Natural killer cell treated with Interleukin-12 subunit alpha and Interleukin-12 subunit beta and Interleukin-15 and Interleukin-18, amount 100 ng/mL, for 72 hours (primary cell): ENCODE measurements around the gene PPP1R3C. TPM values are rescaled to one million over a fixed set of nuclear protein-coding genes. Genes with fewer than 3 reads are reported as not detected.

Experiments
- ATAC-seq, 2 donors: fragments of 150-1000 bp; cut with Tn5 transposase in 1 of 2; sonication (Bioruptor Pico), chemical (Tn5 transposase) in 1 of 2; 2 replicates each; pipeline ENCODE4 v1.10.0; 2021
- DNase-seq: peaks from one replicate; pipeline ENCODE4 v3.0.0; 2022; ENCODE audit warnings: low spot score
- H3K27ac Mint-ChIP-seq, 2 donors: 1 replicate in 1 of 2; 2 replicates in 1 of 2; pipeline ENCODE4 v1.8.0; 2022; ENCODE audit warnings: mixed read lengths in 2 of 2, mild to moderate bottlenecking in 1 of 2, moderate library complexity in 1 of 2
- H3K27me3 Mint-ChIP-seq, 2 donors: 1 replicate in 1 of 2; 2 replicates in 1 of 2; pipeline ENCODE4 v1.8.0; 2022; ENCODE audit warnings: mixed read lengths in 2 of 2
- H3K36me3 Mint-ChIP-seq: one replicate; pipeline ENCODE4 v1.8.0; 2022; ENCODE audit warnings: mixed read lengths
- H3K4me1 Mint-ChIP-seq, 2 donors: 1 replicate in 1 of 2; 2 replicates in 1 of 2; pipeline ENCODE4 v1.8.0; 2022; ENCODE audit warnings: low read depth in 2 of 2, mixed read lengths in 2 of 2, mild to moderate bottlenecking in 1 of 2
- H3K4me3 Mint-ChIP-seq: one replicate; pipeline ENCODE4 v1.8.0; 2022; ENCODE audit warnings: mixed read lengths
- H3K9me3 Mint-ChIP-seq: 2 replicates; pipeline ENCODE4 v1.8.0; 2022; ENCODE audit warnings: mixed read lengths
- total RNA-seq, 2 donors: library from RNA; stranded (reverse); gene quantifications; one replicate each; pipeline ENCODE4 v1.2.3, GENCODE V29; 2022

Gene PPP1R3C
- total RNA-seq, 2 donors from 2014 or later: not detected

DNA sequence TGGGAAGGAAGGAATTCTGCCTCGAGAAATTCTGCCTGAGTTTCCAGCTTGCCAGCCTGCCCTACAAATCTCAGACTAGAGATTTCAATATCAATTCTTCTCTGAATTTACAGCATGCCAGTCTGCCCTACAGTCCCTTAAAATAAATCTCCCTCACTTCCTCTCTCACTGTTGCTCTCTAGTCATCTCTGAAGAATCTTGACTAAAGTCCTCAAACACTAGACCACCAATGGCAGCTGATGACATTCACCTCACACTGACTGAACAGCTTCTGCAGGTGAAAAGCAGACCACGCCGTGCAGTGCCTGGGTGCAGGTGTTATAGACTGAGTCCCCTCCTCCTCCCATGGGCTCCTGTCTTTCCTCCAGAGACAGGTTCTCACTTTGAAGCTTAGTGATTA is 30.4 kb downstream of the PPP1R3C start:
- DNase-seq (no peak), ATAC-seq (no peak)
- Mint-ChIP-seq H3K4me1 (no peaks in the 10 kb centered on the region), H3K36me3 (no peaks in the 10 kb centered on the region), H3K4me3 (no peak overlapping the region), H3K9me3 (peaks cover 3% of the 10 kb centered on the region), H3K27ac (no peak overlapping the region), H3K27me3 (peaks cover 2 to 16% of the 10 kb centered on the region in 2 donors)

DNA sequence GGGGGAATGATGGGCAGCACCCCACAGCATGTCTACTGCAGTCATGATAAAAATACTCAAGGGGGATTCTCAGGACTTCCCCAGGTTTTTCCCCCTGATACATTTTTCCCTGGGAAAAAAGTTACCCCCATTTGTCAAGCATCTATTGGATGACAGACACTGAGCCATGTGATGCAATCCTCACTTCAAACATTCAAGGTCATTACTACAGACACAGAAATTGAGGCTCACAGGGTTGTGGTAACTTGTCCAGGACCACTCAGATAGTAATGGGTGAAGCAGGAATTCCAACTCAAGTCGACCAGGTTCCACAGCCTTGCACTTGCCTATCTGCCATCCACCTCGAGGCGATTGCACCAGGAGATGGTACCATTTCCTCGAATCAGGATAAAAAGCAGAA is 31.7 kb downstream of the PPP1R3C start:
- H3K9me3 Mint-ChIP-seq: peaks cover under 1% of the 10 kb centered on the region
- no peak overlapping the region for H3K27ac Mint-ChIP-seq
- H3K4me1 Mint-ChIP-seq: no peaks in the 10 kb centered on the region
- no peaks in the 10 kb centered on the region for H3K36me3 Mint-ChIP-seq
- DNase-seq (no peak), ATAC-seq (no peak)
- H3K27me3 Mint-ChIP-seq: peaks cover 2 to 26% of the 10 kb centered on the region in 2 donors
- no peak overlapping the region for H3K4me3 Mint-ChIP-seq

DNA sequence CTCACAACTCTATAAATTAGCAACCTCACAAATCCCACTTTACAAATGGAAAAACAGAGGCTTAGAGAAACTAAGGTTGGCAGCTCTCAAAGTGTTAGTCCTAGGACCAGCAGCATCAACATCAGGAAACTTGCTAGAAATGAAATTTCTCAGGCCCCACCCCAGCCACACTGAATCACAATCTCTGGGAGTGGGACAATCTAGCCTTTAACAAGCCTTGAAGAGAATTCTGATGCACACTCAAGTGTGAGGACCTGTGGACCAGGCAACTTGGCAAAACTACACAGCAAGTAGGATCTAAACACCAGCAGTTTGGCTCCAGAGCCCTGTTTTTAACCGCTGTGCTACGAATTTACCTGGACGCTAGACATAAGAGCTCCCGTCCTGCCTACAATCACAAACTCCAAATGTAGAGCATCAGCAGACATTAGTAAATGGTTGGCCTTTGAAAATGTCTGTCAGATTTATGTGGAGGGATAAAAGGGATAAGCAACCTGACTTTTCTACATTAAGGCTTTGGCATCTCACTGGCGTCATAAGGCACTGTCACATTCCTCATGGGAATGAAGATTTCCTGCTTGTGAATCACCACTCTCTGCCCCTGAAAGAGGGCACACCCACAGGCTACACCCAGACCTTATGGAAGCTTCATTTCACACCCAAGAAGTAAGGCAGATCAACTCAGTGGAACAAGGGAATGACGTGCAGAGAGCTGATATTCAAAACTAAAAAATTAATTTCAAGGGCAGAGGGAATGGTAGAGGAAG is 34.5 kb downstream of the PPP1R3C start:
- no peak overlapping the region for H3K4me3 Mint-ChIP-seq
- DNase-seq: no peak
- H3K36me3 Mint-ChIP-seq: no peaks in the 10 kb centered on the region
- peaks cover 6 to 42% of the 10 kb centered on the region in 2 donors for H3K27me3 Mint-ChIP-seq
- no peak overlapping the region for H3K27ac Mint-ChIP-seq
- no peak for ATAC-seq
- no peaks in the 10 kb centered on the region for H3K9me3 Mint-ChIP-seq
- no peaks in the 10 kb centered on the region for H3K4me1 Mint-ChIP-seq

DNA sequence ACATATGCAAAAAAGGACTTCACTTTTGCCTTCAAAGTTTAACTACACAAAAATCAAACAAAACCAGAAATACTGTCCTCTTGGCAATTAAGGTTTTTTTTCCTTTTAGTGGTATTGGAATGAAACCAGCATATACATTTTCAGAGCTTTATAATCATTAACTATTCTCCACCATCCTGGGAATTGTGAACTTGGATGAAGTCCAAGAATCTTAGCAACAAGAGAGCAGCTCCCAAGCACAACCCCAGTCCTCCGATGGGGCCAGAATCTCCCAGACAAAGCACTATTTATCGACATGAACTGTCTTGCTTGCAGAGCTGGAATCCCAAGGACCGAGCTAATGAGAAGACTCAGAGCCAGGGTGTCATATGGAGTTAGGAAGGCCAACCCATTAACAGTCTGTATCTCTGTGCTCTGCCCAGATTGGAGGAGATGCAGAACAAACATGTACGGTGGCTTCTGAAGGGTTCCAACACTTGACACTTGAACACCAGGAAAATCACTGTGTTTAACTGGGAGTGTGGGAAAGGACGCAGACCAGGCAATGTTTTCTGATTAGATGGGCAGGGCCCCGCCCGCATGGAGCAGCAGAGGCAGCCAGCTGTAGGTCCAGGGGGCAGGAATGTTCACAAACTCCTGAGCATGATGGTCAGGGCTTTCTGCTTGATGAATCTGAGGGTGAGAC is 35.5 kb downstream of the PPP1R3C start:
- no peak overlapping the region for H3K4me3 Mint-ChIP-seq
- no peak for DNase-seq
- H3K27me3 Mint-ChIP-seq: peaks cover 4 to 47% of the 10 kb centered on the region in 2 donors
- no peak overlapping the region for H3K27ac Mint-ChIP-seq
- no peaks in the 10 kb centered on the region for H3K9me3 Mint-ChIP-seq
- no peak for ATAC-seq
- H3K4me1 Mint-ChIP-seq: no peaks in the 10 kb centered on the region
- no peaks in the 10 kb centered on the region for H3K36me3 Mint-ChIP-seq

DNA sequence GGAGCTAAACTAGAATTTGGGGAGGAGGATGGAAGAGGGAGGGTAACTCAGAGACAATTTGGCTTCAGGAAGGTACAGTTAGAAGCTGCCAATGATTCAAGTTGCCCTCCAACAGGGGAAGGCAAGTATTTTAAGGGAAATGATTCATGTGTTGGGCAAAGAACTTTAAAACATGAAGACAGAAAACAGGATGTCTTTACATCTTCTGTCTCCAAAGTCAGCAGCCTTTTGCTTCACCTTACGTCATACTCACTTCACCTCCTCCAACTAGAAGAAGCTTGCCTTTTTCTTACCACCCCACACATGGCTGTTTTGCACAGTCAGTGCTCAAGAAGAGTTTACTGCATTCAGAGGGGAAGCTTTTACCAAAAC is 36.1 kb downstream of the PPP1R3C start:
- Mint-ChIP-seq H3K27me3 (peaks cover 4 to 47% of the 10 kb centered on the region in 2 donors), H3K4me3 (no peak overlapping the region), H3K27ac (no peak overlapping the region), H3K36me3 (no peaks in the 10 kb centered on the region), H3K9me3 (no peaks in the 10 kb centered on the region), H3K4me1 (no peaks in the 10 kb centered on the region)
- ATAC-seq: no peak
- no peak for DNase-seq

DNA sequence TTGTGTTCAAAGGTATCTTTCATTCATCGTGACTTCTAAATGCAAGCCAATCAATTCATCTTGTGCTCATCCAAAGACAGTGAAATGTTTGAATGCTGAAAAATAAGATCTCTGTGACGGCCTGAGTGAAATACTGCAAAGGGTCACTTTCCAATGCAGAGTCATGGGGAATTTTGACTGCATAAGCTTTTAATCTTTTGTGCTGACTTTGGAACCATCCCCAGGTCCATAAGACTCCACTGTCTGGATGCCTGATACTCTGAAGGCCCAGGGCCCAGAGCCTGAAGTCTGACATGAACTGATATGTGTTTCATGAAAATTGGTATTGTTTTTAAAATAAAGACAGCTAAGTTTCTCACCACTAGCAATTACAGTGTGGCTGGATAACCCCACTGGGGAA is 39.0 kb downstream of the PPP1R3C start:
- peaks cover 7 to 38% of the 10 kb centered on the region in 2 donors for H3K27me3 Mint-ChIP-seq
- H3K4me3 Mint-ChIP-seq: no peak overlapping the region
- H3K36me3 Mint-ChIP-seq: no peaks in the 10 kb centered on the region
- DNase-seq (no peak), ATAC-seq (no peak)
- H3K9me3 Mint-ChIP-seq: no peaks in the 10 kb centered on the region
- no peak overlapping the region for H3K27ac Mint-ChIP-seq
- H3K4me1 Mint-ChIP-seq: no peaks in the 10 kb centered on the region

DNA sequence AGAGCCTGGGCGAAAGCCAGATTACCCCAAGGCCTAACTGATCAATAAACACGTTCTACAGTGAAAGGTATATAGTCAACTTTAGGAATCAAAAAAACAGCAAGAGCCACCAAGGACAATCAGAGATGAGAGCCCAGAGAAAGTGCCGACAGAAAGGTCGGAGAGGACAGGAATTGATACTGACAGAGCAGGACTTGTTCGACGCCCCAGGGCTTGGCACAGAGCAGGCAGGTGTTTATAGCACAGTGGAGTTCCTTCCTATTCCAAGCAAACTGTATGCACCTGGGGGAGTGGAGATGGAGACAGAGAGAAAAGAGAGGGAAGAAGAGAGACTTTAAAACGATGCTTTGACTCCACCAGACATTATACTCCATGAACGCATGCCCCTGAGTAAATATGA is 39.5 kb downstream of the PPP1R3C start:
- Mint-ChIP-seq H3K36me3 (no peaks in the 10 kb centered on the region), H3K9me3 (no peaks in the 10 kb centered on the region), H3K27ac (no peak overlapping the region), H3K27me3 (peaks cover 9 to 36% of the 10 kb centered on the region in 2 donors), H3K4me3 (no peak overlapping the region), H3K4me1 (no peaks in the 10 kb centered on the region)
- DNase-seq: no peak
- no peak for ATAC-seq

DNA sequence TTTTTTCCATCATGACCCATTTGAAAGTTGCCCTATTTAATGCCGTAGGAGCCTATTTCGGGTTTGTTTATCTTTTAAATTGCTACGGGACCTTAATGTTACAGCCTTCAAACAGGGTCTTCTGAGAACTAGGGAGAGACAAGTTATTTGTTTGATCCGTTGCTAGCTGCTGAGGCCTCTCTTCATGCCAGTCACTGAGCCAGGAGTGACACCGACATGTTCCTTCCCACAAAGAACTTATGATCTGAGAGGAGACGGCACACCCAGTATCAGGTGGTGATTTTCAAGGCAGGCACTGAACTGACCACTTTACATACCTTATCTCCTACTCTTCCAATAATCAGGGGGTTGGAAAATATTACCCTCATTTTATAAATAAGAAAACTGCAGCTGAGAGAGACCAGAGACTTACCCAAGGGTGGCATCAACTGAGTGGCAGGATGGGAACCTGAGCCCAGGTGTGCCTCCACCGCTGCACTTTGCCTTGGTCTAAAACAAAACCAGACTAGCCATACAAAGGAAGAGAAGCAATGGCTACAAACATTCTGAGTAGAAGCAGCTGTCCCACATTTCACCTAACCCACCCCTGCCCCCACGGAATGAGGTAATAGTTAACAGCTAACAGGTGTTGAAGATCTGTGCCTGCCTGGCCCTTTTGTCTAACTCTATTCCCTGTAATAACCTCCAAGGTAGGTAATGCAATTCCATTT is 40.5 kb downstream of the PPP1R3C start:
- H3K4me3 Mint-ChIP-seq: no peak overlapping the region
- H3K9me3 Mint-ChIP-seq: no peaks in the 10 kb centered on the region
- no peaks in the 10 kb centered on the region for H3K4me1 Mint-ChIP-seq
- DNase-seq (no peak), ATAC-seq (no peak)
- no peaks in the 10 kb centered on the region for H3K36me3 Mint-ChIP-seq
- H3K27me3 Mint-ChIP-seq: peaks cover 11 to 38% of the 10 kb centered on the region in 2 donors
- H3K27ac Mint-ChIP-seq: no peak overlapping the region

DNA sequence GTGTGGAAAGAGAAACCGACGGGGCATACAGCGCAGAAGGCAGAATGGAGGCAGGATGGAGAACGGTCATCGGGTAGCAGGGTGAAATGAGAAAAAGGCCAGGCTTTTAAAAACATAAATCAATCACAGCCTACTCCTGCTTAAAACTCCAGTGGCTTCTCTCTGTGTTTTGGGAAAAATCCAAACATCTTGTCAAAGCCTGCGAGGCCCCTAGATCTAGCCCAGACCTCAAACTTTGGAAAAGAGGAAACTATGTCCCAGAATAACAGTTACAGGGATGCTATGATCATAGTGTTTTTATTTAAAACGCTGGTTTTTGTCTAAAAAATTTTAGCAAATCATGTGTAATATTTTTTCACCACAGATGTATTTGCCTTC is 41.1 kb downstream of the PPP1R3C start:
- ATAC-seq: no peak
- Mint-ChIP-seq H3K27me3 (peaks cover 11 to 34% of the 10 kb centered on the region in 2 donors), H3K36me3 (no peaks in the 10 kb centered on the region), H3K27ac (no peak overlapping the region), H3K4me3 (no peak overlapping the region), H3K9me3 (no peaks in the 10 kb centered on the region), H3K4me1 (no peaks in the 10 kb centered on the region)
- no peak for DNase-seq

DNA sequence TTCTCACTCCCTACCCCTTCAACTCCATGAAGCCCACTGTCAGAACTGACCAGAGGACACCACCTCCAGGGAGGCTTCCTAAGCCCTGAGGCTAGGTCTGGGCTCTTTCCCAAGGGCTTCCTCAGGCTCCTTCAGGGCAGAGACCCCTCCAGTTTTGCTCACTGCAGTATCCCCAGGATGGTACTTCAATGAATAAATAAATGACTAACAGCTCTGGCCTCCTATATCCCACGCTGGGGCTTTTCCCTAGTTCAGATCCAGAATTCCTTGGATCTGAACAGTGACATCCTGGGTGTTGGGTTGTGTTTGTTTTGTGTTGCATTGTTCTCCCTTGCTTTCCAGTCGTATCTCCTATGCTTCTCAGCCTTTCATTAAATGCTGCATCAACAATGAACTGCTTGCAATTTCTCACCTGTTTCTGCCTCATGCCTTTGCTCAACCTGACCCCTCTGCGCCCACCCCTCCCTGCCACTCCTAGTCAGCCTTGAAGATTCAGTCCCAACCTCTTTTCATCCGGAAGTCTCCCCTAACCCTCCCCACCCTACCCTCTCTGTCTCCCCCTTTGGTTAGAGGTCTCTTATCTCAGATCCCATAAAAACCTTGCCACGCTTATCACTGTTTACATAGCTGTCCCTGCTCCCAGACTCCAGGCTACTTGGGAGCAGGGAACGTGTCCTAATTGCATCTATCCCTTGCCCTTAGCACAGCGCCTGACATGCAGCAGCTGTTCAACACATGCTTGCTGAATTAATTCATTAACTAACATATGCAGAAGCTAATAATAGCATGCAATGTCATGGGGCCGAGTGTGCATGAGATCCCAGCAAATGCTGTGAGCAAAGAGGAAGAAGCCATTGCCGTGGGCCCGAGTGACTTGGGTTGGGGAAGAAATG is 41.7 kb downstream of the PPP1R3C start:
- Mint-ChIP-seq H3K27ac (no peak overlapping the region), H3K27me3 (peaks cover 11 to 34% of the 10 kb centered on the region in 2 donors), H3K36me3 (no peaks in the 10 kb centered on the region), H3K4me3 (no peak overlapping the region), H3K9me3 (no peaks in the 10 kb centered on the region), H3K4me1 (no peaks in the 10 kb centered on the region)
- no peak for DNase-seq
- ATAC-seq: no peak

DNA sequence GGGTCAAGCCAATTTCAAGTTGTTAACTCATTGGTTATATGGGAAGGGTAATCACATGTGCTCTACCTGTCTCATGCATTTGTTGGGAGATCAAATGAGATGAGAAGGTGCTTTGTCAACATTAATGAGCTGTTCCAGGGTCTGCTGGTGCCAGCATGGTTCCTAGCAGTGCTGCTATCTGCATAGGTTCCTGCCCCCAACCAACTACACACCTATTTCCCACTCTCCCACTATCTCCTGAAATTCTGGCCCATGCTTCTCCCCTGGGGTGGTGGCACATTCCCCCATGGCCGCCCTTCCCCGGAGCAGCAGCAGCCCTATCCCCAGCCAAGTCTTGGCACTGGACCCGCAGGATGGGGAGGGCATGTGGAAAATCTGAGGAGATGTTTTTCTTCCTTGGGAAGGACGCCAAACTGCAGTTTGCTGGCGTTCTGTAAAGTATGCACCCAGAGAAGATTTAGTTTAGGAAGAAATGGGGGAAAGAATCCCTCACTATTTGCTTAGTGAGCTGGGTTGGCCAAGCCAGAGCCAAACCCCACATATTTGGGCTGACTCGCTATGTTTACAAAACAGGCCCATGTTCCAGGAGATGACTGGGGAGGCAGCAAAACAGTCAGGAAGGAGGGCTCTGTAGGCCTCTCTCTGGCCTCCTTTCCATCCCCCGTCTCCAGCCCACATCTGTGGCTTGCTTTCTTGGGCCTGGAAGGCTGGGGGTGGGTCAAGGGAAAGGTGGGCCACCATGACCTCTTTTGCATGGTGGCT is 42.5 kb downstream of the PPP1R3C start:
- Mint-ChIP-seq H3K4me1 (no peaks in the 10 kb centered on the region), H3K27ac (no peak overlapping the region), H3K27me3 (peaks cover 6 to 31% of the 10 kb centered on the region in 2 donors), H3K36me3 (no peaks in the 10 kb centered on the region), H3K4me3 (no peak overlapping the region), H3K9me3 (no peaks in the 10 kb centered on the region)
- ATAC-seq (no peak), DNase-seq (no peak)

DNA sequence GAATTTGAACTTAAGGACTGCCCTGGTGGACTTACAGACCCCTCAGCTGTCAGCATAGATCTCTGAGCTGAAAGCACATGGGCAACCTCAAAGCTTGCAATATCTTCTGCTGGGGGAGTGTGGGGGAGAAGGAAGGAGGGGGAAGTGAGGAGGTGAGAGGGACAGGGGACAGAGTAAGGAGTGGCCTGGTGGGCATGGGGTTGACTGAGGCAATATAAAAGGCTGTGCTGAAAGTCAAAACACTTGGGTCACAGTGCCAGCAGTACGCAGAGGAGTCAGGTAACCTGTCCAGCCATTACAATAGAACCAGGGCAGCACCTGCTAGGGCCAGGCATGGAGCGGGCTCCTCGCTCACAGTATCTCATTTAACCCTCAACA is 43.2 kb downstream of the PPP1R3C start:
- no peak for ATAC-seq
- H3K27me3 Mint-ChIP-seq: peaks cover 9 to 31% of the 10 kb centered on the region in 2 donors
- H3K36me3 Mint-ChIP-seq: no peaks in the 10 kb centered on the region
- no peak overlapping the region for H3K27ac Mint-ChIP-seq
- H3K4me3 Mint-ChIP-seq: no peak overlapping the region
- no peaks in the 10 kb centered on the region for H3K4me1 Mint-ChIP-seq
- H3K9me3 Mint-ChIP-seq: no peaks in the 10 kb centered on the region
- DNase-seq: no peak
